Ascending aorta (tissue), 2 donors: ENCODE results near the gene CFB. TPM values are rescaled to one million over a fixed set of nuclear protein-coding genes. Genes with fewer than 3 reads are reported as not detected.

Experiments
- DNase-seq, 2 donors: peaks; one replicate each; pipeline ENCODE4 v3.0.0-alpha.2; 2019; ENCODE audit warnings: low spot score in 2 of 2
- H3K27ac ChIP-seq, 2 donors: fragments of 200-600 bp; sonication (generic); one replicate each; pipeline ENCODE4 v1.5.1; 2016 to 2017; ENCODE audit warnings: mild to moderate bottlenecking in 1 of 2
- H3K27me3 ChIP-seq: fragments of 200-600 bp; sonication (generic); one replicate; pipeline ENCODE4 v1.5.1; 2017
- H3K36me3 ChIP-seq, 2 donors: fragments of 200-600 bp; sonication (generic); one replicate each; pipeline ENCODE4 v1.5.1; 2016
- H3K4me1 ChIP-seq, 2 donors: fragments of 200-600 bp; sonication (generic); one replicate each; pipeline ENCODE4 v1.5.1; 2016 to 2017; ENCODE audit warnings: mild to moderate bottlenecking in 1 of 2
- H3K4me3 ChIP-seq, 2 donors: fragments of 200-600 bp; sonication (generic); one replicate each; pipeline ENCODE4 v1.5.1; 2016 to 2017; ENCODE audit warnings: mild to moderate bottlenecking in 1 of 2
- H3K9me3 ChIP-seq, 2 donors: fragments of 200-600 bp; sonication (generic); one replicate each; pipeline ENCODE4 v1.5.1; 2016
- intact Hi-C: fragments of 100-400 bp; cut with DNase I; formaldehyde crosslinking; loops from one replicate; pipeline ENCODE4 v1.15.1; 2023
- total RNA-seq: library from RNA; depleted of rRNA; stranded (reverse); fragments of >200 nt; gene quantifications from one replicate; pipeline ENCODE4 v1.1.0, GENCODE V29; 2016
- TF ChIP-seq, protein P1 (sequence below), 3 experiments: fragments of 200-600 bp in 2 of 3; fragments of 450-650 bp in 1 of 3; sonication (generic) in 2 of 3; IDR thresholded peaks; one replicate each; pipeline ENCODE4 v1.5.1; 2016 to 2019; ENCODE audit warnings: antibody characterized with exemption in 3 of 3, mild to moderate bottlenecking in 1 of 3, moderate library complexity in 1 of 3

CFB gene
- total RNA-seq, 1 donor from 2014 or later: 132 TPM

DNA sequence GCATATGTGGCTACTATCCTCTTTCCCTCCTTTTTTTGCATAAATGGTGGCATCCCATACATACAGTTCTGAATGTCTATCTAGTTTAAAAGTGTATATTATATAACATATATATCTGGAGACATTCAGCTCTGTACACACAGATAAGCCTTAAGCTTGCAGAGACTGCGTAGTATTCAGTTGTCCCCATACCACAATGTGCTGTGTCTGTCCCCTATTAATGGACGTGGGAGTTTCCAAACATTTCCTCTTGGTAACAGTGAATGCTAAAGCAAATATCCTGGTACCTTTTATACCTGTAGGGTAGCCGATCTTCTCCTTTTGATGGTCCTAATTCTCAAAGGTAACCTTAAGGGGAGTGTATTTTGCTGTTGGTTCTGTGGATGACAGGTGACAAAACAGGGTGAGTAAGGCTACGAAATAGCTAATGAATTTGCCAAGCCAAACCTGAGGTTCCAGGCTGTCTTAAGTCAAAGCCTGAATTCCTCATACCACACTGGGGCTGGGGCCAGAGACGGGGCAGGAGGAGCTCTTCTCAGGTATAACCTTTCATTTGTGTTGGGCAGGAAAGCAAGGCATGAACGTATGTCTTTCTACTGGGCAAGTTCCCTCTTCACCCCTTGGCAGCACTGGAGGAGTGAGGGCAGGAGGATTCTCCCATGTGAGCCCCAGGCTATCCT is 26.1 kb upstream of the CFB start:
- Histone ChIP-seq H3K27ac (no peak overlapping the region), H3K4me3 (no peak overlapping the region), H3K27me3 (no peaks in the 10 kb centered on the region), H3K9me3 (no peaks in the 10 kb centered on the region), H3K36me3 (no peaks in the 10 kb centered on the region), H3K4me1 (no peaks in the 10 kb centered on the region)
- TF ChIP-seq, protein P1, sequence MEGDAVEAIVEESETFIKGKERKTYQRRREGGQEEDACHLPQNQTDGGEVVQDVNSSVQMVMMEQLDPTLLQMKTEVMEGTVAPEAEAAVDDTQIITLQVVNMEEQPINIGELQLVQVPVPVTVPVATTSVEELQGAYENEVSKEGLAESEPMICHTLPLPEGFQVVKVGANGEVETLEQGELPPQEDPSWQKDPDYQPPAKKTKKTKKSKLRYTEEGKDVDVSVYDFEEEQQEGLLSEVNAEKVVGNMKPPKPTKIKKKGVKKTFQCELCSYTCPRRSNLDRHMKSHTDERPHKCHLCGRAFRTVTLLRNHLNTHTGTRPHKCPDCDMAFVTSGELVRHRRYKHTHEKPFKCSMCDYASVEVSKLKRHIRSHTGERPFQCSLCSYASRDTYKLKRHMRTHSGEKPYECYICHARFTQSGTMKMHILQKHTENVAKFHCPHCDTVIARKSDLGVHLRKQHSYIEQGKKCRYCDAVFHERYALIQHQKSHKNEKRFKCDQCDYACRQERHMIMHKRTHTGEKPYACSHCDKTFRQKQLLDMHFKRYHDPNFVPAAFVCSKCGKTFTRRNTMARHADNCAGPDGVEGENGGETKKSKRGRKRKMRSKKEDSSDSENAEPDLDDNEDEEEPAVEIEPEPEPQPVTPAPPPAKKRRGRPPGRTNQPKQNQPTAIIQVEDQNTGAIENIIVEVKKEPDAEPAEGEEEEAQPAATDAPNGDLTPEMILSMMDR (IDR thresholded peaks at IDR 0.05): no peak
- DNase-seq: no peak
- intact Hi-C loops: no loop called here

DNA sequence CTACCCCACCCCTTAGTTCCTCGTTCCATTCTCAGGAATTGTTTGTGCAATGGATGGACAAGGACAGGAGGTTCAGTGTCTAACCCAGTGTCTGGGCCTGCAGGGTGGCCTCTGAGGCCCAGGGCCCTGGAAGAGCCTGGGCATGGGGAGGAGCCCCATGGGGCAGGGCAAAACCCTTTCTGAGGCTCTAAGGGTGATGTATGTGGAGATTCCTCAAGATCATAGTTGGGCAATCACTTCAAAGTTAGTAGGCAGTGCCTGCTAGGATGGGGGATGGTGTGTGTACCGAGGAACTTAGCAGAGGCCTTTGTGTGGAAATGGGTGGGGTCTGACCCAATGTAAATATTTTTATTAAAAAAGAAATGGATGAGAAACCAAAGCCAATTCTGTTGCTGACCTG is 25.1 kb upstream of the CFB start:
- no peaks in the 10 kb centered on the region for H3K9me3 ChIP-seq
- H3K27me3 ChIP-seq: no peaks in the 10 kb centered on the region
- TF ChIP-seq, protein P1 (IDR thresholded peaks at IDR 0.05): no peak
- intact Hi-C loops: no loop called here
- H3K27ac ChIP-seq: no peak overlapping the region
- no peaks in the 10 kb centered on the region for H3K4me1 ChIP-seq
- H3K4me3 ChIP-seq: no peak overlapping the region
- DNase-seq: no peak
- no peaks in the 10 kb centered on the region for H3K36me3 ChIP-seq

DNA sequence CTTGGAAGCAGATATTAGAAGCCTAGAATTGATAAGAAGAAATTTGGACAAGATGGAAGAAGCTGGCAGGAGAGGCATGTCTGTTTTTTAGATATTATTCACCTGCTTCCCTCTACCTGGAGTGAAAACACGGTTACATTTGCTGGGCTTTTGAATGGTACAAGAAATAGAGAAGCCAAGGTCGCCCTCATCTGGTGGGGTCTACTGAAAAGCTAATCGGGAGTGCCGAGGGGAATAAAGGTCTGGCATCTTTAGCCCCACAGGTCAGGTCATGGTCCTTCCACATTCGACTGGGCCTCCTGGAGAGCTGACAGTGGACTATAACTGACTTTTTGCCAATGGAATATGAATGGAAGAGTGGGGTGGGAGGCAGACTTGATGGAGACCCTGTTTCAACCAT is 23.0 kb upstream of the CFB start:
- Histone ChIP-seq H3K36me3 (no peaks in the 10 kb centered on the region), H3K27me3 (no peaks in the 10 kb centered on the region), H3K9me3 (no peaks in the 10 kb centered on the region), H3K4me1 (no peaks in the 10 kb centered on the region), H3K4me3 (no peak overlapping the region), H3K27ac (no peak overlapping the region)
- intact Hi-C loops: no loop called here
- no peak for DNase-seq
- TF ChIP-seq, protein P1 (IDR thresholded peaks at IDR 0.05): peak in 1 of 3 experiments; percentile 14

DNA sequence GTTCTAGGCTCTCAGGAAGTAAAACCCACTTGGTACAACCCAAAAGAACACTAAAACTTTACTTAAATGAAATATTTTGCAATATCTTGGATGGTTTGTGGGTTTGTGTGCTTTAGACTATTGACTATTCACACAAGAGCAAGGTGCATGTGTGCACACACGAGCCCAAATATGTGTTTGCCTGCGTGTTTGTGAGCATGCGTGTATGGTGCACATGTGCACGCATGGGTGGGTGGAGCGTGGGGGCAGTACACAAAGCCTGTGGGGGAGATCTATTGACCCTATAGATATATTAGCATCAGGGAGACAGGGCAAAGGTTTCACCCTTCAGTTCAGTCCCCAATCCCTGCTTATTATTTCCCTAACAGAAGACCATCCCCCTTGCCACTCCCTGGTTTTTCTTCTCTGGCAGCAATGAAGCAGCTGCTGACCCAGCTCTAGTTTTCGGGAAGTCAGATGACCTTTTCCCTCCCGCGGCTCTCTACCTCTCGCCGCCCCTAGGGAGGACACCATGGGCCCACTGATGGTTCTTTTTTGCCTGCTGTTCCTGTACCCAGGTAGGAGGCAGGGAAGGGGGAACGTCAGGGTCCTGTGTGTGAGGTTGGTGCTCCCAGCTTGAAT is 18.5 kb upstream of the CFB start, which contains the start of gene C2:
C2 (plus strand) TSS at position 476 of the 621 bp plus-strand sequence; CDS start at position 512, 36 bp downstream.
- Histone ChIP-seq H3K4me1 (no peaks in the 10 kb centered on the region), H3K27me3 (no peaks in the 10 kb centered on the region), H3K36me3 (no peaks in the 10 kb centered on the region), H3K27ac (no peak within 1 kb of the TSS), H3K9me3 (no peaks in the 10 kb centered on the region), H3K4me3 (no peak within 1 kb of the TSS)
- intact Hi-C loops: no loop called here
- DNase-seq: no peak
- TF ChIP-seq, protein P1 (IDR thresholded peaks at IDR 0.05): no peak

DNA sequence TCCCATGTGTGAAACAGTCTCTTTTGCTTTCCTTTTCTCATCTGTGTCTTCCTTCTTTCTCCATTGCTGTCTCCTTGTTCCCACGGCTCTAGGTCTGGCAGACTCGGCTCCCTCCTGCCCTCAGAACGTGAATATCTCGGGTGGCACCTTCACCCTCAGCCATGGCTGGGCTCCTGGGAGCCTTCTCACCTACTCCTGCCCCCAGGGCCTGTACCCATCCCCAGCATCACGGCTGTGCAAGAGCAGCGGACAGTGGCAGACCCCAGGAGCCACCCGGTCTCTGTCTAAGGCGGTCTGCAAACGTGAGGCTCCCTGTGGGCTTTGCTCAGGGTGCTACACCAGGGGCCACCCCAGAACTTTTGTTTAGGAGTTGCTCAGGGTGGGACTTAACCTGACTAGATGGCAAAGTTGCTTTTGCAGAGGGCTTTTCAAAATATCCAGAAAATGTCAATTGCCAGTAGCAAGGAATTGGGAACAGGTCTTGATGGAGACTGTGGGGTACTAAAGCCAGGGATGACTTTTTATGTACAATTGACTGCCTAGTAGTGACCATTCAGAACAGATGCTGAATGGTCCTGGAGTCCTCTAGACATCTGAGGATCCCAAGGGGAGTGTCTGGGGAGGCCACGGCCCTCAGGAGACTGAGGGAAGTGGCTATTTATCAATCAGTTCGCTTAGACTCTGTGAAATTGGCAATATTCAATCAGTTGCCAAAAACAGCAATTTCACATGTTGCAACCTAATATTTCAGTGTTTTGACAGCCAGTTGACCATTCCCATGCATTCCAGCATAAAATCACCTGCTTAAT is 17.8 kb upstream of the CFB start:
- H3K9me3 ChIP-seq: no peaks in the 10 kb centered on the region
- H3K4me3 ChIP-seq: no peak overlapping the region
- TF ChIP-seq, protein P1 (IDR thresholded peaks at IDR 0.05): no peak
- H3K27ac ChIP-seq: no peak overlapping the region
- H3K36me3 ChIP-seq: no peaks in the 10 kb centered on the region
- no peaks in the 10 kb centered on the region for H3K4me1 ChIP-seq
- H3K27me3 ChIP-seq: no peaks in the 10 kb centered on the region
- intact Hi-C loops: no loop called here
- no peak for DNase-seq
